ENCODE measurements around the gene AK8.

AK8 gene

DNA sequence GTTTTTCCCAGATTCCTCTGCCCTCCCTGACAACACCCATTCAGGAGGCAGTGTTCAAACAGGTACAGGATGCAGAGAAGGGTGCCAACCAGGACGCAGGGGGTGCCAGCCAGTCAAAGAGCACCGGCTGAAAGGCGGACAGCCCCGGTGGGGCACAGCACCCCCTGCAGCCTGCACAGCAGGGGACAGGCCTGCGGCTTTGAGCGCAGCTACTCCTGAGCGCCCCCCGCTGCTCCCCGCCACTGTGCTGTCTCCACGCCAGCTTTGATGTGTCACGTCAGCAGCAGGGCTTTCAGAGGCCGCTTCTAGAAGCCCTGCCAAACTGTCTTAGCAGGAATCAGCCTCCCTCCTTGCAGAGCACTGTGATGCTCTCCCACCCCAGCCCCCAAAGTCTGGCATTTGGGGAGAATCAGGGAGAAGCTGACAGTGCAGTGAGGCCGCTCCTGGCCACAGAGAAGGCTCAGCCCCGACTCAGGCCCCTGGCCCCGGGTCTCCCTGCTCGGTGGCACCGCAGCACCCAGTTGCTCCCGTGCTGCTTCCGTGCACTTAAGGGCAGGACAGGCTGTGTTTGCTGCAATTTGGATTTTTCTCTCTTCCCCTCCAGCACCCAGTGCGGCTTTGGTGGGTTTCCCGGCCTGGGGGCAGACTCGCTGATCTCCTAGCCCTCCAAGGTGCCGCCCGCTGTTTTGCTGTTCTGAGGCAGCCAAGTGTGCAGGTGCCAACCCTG is 20.3 kb downstream of the AK8 start:
- no peak for DNase-seq

DNA sequence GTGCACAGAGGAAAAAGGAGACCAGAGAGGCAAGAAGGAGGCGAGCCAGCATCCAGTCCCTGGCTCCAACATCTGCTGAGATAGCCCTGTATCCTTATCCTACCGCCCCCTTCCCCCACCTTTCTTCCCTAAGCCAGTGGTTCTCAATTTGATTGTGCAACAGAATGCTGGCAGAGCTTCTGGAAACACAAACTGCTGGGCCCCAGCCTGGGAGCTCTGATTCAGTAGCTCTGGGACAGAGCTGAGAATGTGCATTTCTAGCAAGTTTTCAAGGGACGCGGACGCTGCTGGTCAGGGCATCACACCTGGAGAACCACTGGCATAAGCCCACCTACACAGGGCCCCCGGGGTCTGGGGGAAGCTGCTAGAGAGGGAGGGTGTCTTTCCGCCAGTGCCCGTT is 21.1 kb downstream of the AK8 start:
- no peak for DNase-seq

GRCh38 chr9:132855904-132856303 is 22.2 kb downstream of the AK8 start:
- no peak for DNase-seq

DNA sequence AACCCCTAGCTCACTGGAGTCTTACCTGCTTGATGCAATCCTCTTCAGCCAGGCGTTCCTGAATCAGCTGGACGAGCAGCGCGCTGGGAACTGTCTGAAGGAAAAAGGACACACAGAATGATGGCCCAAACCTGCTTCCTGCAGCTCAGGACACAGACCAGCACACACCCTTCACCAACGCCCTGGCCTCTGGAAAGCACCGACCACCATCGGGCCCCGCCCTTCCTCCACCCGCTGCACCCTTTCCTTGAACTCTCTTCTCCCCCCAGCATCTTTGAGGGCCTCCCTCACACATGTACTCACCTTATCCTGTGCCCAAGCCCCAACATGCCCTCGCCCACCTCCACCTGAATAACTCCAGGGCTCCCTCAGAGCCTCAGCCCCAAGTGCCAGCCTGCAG is 23.3 kb downstream of the AK8 start:
- no peak for DNase-seq

GRCh38 chr9:132853482-132853881 is 24.6 kb downstream of the AK8 start:
- no peak for DNase-seq

GRCh38 chr9:132849185-132849706 is 28.8 kb downstream of the AK8 start:
- DNase-seq: no peak

DNA sequence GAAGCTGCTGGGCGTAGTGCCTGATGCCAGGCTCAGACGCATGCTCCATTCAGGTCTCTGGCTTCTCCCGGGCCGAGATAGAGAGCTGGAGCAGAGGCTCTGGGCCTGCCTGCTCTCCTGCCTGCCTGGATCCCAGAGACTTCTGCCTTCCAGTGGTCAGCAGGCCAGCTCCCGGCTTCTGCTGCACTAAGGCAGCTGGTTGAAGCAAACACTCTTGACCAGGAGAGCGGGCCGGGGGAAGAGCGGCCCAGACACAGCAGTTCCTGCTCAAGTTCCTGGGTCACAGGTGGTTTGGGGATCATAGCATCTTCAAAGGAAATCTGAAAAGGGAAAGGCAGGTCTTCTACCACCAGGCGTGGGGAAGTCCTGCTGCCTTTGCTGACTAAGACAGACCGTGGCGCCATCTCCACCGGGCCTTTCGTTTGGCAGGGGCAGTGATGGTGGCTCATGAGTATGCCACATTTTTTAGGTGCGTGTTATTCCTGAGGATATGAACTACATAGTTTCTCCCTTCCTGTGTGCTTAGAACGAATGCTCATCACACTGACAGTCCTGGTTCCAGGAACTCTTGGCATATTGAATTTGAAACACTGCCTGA is 31.1 kb downstream of the AK8 start:
- no peak for DNase-seq

GRCh38 chr9:132846109-132846917 is 31.8 kb downstream of the AK8 start:
- DNase-seq: no peak

GRCh38 chr9:132842124-132843044 is 35.7 kb downstream of the AK8 start:
- no peak for DNase-seq

DNA sequence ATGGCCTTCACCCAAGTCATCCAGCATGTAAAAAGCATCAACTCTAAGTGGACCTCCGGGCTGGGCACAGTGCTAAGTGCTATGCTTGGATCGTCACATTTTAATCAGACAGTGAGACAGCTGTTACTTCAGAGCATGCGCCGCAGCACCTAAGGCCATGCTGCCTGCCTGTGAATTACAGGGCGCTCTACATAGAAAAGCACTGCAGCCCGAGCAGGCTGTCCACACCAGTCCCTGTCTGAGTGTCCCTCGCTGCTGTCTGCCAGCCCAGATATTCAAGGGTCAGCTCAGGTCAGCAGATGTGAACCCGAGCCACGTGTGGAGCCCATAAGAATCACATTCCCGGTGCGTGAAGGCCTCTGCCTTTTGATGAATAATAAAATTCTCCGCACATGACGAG is 37.1 kb downstream of the AK8 start:
- DNase-seq: no peak

DNA sequence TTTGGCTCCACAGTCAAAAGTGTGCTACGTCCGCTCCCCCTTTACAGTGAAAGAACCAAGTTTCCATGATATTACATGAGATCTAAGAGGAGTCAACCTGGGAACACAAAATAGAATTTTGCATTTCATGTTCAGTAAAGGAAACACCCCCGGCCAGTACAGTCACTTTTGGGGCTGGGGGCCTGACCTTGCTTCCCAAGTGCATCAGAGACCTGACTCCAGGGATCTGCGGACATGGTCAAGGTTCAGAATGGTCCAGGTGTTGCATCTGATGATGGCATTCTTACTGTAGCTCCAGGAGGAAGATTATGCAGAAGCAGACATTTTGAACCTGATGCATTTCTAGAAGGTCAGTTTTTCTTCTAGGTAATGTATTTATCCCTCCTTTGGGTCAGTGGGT is 39.8 kb downstream of the AK8 start:
- no peak for DNase-seq

DNA sequence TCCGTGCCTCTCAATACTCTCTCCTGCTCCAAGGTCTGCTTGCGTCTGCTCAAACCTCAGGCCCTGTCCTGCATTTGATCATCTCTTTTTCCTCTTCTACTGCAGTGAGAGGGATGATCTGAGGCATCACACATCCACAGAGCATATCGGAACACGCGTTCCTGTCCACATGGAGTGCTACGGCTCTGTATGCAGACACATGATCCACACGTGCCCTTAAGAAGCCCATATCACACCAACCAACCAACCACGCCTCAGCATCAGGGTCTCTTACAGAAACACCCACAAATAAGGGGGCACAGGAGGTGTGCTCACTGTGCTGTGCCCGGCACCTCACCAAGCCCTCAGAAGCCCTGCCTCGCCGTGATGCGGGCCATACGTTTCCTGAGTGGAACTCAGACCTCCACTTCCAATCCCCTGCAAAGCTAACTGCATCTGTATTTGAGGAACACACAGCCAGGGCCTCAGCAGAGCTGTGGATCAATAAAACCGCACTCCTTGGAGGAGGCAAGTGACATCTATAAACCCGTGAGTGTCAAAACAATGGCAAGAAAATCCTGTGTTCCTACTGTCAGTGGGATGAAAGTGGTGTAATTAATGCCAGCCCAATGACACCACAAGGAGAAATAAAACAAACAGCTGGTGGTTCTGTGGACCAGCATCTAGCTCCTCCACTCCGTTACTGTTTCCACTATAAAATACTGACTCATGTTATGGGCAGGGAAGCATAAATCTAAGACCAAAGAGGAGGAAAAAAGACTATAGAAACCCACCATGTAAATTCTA is 40.4 kb downstream of the AK8 start:
- no peak for DNase-seq

DNA sequence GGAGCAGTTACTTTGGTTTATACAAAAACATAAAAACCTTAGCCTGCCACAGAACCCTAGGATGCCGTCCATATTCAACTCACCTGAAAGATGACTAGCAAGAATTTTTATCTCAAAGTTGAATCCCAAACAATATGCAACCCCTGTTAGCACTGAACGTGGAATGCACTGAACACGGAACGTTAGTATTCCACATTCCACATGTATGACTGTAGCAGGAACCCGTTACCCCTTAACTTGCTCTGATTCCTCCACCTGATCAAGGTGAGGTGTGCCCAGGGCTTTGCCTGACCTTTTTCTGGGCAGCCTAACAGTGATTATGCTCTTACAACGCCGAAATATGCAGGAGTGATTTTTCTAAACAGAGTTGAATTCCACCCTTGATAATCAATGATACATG is 43.7 kb downstream of the AK8 start:
- no peak for DNase-seq

- DNase-seq: no peak
These were observed 44.4 kb downstream of the AK8 start for GRCh38 chr9:132833550-132834121.

DNA sequence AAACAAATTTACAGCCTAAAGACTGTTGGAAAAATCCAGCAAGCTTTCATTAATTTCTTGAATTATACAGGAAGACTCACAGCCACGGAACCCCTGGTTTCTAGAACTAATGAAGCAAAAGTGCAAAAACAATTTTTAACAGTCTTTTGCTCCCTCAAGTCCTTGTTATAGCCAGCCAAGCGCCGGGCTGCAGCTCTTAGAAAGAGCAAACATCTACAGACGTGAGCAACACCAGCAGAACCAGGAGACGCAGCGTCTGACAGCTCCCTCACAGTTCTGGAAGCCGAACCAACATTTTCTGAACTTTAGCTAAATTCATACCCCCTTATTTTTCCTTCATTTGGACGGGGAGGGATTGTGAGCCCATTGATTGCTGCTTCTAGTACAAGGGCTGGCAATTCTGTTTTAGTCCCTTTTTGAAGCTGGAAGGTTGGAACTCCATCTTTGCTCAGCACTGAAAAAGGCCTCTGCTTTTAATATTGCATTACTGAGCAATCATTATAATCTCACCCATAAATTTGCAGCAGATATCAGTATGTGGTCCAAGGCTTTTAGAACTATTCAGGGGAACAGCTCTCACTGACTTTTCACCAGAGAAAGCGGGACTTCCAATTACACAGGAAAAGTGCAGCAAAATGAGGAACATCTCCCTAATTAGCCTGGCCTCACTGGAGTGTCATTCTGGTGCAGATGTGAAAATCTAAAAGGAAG is 45.8 kb downstream of the AK8 start:
- DNase-seq: no peak

DNA sequence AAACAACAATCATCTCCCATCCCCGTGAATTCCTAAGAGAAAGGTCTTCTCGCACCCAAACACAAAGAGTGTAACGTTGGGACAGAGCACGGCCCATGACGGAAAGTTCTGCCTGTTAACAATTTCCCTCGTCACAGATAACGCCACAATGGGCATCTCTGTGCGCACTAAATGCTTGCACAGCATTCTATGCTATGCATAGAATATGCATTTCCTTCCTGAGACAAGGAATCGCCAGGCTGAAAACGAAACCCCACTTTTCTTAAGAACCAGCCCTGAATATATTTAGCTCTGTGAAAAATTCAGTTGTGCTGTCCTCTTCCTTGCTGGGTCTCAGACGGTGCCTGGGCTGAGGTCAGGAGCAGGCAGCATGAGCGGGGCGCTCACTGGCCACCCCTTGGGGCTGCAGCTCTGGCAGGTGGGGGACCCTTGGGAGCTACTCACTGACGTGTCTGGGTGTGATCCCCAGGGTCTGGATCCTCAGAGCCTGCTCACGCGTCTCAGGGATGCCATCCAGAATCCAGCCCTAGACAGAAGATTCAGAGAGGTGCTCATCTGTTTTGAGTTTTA is 49.8 kb downstream of the AK8 start:
- DNase-seq: no peak

DNA sequence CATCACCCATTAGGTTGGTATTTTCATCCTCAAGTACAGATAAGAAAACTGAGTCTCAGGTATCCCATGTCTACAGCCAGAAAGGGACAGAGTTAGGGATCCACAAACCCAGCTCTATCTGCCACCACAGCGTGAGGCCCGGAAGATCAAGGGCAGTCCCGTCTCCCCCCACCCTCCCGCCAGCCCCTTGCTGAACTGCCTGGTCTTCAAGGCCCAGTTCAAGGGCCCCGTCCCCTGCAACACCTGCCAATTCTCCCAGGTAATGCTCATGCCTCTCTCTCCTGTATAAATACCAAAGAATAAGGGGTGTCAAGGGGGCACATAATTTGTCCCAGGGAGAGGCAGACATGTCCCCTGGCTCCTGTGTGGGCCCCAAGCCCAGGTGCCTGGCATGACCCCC is 50.7 kb downstream of the AK8 start:
- DNase-seq: no peak

DNA sequence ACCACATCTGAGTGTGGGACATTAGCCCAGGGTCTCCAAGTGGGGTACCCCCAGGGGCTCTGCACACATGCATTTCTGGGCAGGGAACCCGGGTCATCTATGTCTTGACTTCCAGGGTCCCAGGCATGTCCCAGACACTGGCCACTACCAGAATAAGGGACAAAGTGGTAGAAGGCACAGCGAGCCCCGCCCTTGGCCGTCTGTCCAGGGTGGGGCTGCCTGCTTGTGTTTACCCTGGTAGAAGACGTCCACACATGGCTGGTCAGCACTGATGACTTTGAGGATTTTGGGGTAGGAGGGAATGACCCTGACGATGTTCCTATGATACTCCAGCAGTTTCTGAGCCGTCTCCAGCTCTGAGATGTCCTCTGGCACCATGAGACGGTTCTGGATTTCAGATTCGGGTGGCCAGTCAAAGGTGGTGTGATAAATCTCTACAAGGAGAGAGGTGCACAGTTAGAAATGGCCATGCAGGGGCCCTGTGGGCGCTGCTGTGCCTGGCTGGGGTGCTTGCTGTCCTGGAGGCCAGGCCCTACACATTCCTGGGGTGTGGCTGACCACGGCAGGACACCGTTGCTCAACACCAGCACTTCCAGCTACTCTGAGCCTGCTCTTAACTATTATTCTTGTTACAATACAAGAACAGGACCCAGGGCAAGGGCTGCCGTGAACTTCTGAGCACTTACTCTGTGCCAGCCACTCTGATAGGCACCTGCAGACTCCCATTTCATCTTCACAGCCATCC is 51.3 kb downstream of the AK8 start:
- DNase-seq: no peak

DNA sequence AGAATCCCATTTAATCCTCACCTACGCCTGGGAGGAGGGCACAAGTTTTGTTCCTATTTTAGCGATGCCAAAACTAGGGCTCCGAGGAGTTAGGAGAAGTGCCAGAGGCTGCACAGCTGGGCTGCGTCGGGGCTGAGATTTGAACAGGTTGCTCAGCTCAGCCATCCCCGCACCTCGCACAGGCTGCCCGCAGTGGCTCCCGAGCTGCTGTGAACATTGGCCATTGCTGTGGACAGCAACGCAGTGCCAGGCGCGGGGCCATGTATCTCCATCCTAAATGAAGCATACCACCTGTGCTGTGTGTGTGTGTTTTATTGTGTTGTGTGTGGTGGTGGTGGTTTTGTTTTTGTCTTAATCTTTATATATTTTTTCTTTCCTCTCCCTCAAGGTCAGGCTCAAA is 52.0 kb downstream of the AK8 start:
- no peak for DNase-seq

DNA sequence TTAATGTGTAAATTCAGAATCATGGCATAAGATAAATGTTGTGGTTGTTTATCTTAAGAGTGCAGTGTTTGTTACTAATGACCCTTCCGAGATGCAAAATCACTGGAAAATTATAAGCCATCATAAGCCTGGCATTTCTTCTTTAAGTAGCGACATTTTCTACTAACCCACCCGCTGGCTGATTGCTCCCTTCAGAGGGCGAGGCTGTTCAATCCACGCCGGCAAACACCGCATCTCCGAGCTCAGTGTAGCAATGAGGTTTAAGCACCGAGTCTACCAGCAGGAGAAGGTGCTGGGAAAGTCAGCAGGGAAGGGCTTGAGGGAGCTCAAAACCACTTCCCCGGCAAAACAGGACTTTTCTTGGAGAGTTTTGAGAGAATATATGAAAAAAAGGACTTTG is 52.7 kb downstream of the AK8 start:
- DNase-seq: no peak
